Ishikawa (cell line): ENCODE measurements around the gene FGF21.

Experiments used
- CEBPB ChIP-seq: IDR thresholded peaks from 2 replicates; pipeline ENCODE4 v1.6.1; 2012
- RAD21 ChIP-seq: IDR thresholded peaks from 2 replicates; pipeline ENCODE4 v1.6.1; 2012; ENCODE audit warnings: low read depth

- no peak for TF ChIP-seq RAD21
- no peak for TF ChIP-seq CEBPB
These were observed 4.4 kb upstream of the FGF21 start for GRCh38 chr19:48750771-48751504.
